Nephron (organoid): Measurements from ENCODE around the gene PTPN22.

Experiments used
- H3K27ac Mint-ChIP-seq, 3 experiments: 2 replicates each; pipeline ENCODE4 v1.8.0; 2020; ENCODE audit warnings: mixed read lengths in 3 of 3, mild to moderate bottlenecking in 2 of 3, moderate library complexity in 1 of 3
- H3K27me3 Mint-ChIP-seq: 2 replicates; pipeline ENCODE4 v1.8.0; 2021; ENCODE audit warnings: low read depth, mild to moderate bottlenecking, moderate library complexity, mixed read lengths
- H3K36me3 Mint-ChIP-seq: 2 replicates; pipeline ENCODE4 v1.8.0; 2020; ENCODE audit warnings: low read depth, mixed read lengths
- H3K4me1 Mint-ChIP-seq: 2 replicates; pipeline ENCODE4 v1.8.0; 2020; ENCODE audit warnings: mixed read lengths
- H3K4me3 Mint-ChIP-seq, 3 experiments: 2 replicates each; pipeline ENCODE4 v1.8.0; 2020; ENCODE audit warnings: mild to moderate bottlenecking in 3 of 3, mixed read lengths in 3 of 3, moderate library complexity in 2 of 3
- H3K9me3 Mint-ChIP-seq: 2 replicates; pipeline ENCODE4 v1.8.0; 2020; ENCODE audit warnings: mixed read lengths
- CTCF ChIP-seq, 3 experiments: fragments of 200-600 bp; sonication (generic); IDR thresholded peaks; one replicate each; pipeline ENCODE4 v1.5.0; 2021; ENCODE audit warnings: antibody characterized with exemption in 3 of 3; ENCODE audit not compliant: unreplicated experiment in 3 of 3

PTPN22 gene

GRCh38 chr1:113913312-113913668 is 41.8 kb upstream of the PTPN22 start:
- peak overlapping the region in 2 of 3 experiments; percentile 53 to 58 for H3K4me3 Mint-ChIP-seq
- H3K36me3 Mint-ChIP-seq = peaks cover 10% of the 10 kb centered on the region
- H3K9me3 Mint-ChIP-seq = no peaks in the 10 kb centered on the region
- peaks cover 16% of the 10 kb centered on the region for H3K4me1 Mint-ChIP-seq
- H3K27me3 Mint-ChIP-seq = no peaks in the 10 kb centered on the region
- TF ChIP-seq CTCF (IDR thresholded peaks at IDR 0.05; ENCODE audit: unreplicated experiment in 3 of 3) = no peak
- peak overlapping the region; percentile 33 to 81 (median 80) for H3K27ac Mint-ChIP-seq

DNA sequence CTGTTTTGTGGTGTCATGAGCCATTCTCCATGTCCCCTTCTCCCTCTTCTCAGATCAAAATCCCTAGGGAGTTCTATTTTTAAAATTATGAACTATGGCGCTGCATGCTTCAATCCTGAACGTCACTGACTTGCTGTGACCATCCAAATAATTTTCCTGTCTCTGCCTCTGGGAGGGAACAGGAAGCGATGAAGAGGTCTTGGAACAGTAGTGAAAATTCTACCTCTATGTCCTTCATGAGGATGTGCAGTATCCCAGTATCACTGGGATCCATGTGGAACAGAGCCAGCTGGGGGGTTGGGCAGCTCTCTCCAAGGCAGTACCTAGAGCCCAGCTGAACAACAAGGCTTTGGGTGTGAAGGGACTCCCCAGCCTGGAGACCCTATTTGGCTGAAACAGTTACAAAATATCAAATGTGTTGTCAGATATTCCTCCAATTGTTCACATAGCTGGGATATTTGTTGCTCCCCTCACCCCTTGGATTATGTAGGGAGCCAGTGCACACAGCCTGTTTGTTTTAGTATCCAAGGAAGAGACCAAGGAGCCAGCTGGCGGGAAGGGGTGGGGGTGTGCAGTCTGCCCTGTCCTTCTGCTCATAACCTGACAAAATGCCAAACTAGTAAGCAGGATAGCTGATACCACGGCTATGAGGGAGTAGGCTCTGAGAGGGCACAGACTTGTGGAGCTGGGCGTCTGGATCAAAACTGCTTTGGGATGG is 41.2 kb upstream of the PTPN22 start:
- peaks cover 16% of the 10 kb centered on the region for H3K4me1 Mint-ChIP-seq
- peak overlapping the region in 2 of 3 experiments; percentile 53 to 58 for H3K4me3 Mint-ChIP-seq
- H3K36me3 Mint-ChIP-seq = peaks cover 10% of the 10 kb centered on the region
- H3K9me3 Mint-ChIP-seq = no peaks in the 10 kb centered on the region
- no peak for TF ChIP-seq CTCF (IDR thresholded peaks at IDR 0.05; ENCODE audit: unreplicated experiment in 3 of 3)
- no peaks in the 10 kb centered on the region for H3K27me3 Mint-ChIP-seq
- H3K27ac Mint-ChIP-seq = peak overlapping the region; percentile 33 to 81 (median 80)

GRCh38 chr1:113905435-113905861 is 33.9 kb upstream of the PTPN22 start:
- Mint-ChIP-seq H3K4me1 (peaks cover 11% of the 10 kb centered on the region), H3K27me3 (no peaks in the 10 kb centered on the region), H3K27ac (peak overlapping the region; percentile 85 to 96 (median 91)), H3K4me3 (peak overlapping the region; percentile 88 to 92 (median 91)), H3K9me3 (no peaks in the 10 kb centered on the region), H3K36me3 (peaks cover 14% of the 10 kb centered on the region)
- TF ChIP-seq CTCF (IDR thresholded peaks at IDR 0.05; ENCODE audit: unreplicated experiment in 3 of 3) = no peak

GRCh38 chr1:113904674-113905434 is 33.3 kb upstream of the PTPN22 start, which contains the start of the genes AP4B1 and DCLRE1B:
TSS of gene AP4B1 (minus strand) at chr1:113904799. CDS start at chr1:113904717, 82 bp downstream.
TSS of gene DCLRE1B (plus strand) at chr1:113905326. CDS start at chr1:113905587, 261 bp downstream.
- Mint-ChIP-seq H3K27me3 (no peaks in the 10 kb centered on the region), H3K4me3 (peak within 1 kb of the TSS; percentile 88 to 92 (median 91)), H3K9me3 (no peaks in the 10 kb centered on the region), H3K4me1 (peaks cover 11% of the 10 kb centered on the region), H3K36me3 (peaks cover 14% of the 10 kb centered on the region), H3K27ac (peak within 1 kb of the TSS; percentile 85 to 96 (median 94))
- TF ChIP-seq CTCF (IDR thresholded peaks at IDR 0.05; ENCODE audit: unreplicated experiment in 3 of 3) = peak; percentile 18 to 52 (median 29)

DNA sequence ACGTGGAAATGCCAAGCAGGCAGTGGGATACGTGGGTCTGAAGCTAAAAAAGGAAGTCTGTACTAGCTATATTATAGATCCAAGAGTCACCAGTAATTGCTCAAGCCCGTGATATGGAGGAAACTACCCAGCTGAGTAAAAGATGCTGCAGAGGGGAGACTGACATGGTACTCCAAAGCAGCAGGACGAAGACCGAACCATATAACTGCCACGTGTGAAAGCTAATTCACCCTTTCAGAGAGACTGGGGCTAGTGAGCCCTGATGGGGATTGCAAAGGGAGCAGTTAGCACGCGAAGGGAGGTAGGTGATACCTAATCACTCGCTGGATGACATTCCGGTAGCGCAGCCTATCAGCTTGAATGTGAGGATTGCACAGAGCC is 32.8 kb upstream of the PTPN22 start:
- Mint-ChIP-seq H3K27ac (peak overlapping the region; percentile 85 to 96 (median 94)), H3K4me1 (peaks cover 11% of the 10 kb centered on the region), H3K36me3 (peaks cover 18% of the 10 kb centered on the region), H3K4me3 (peak overlapping the region; percentile 88 to 92 (median 91)), H3K27me3 (no peaks in the 10 kb centered on the region), H3K9me3 (no peaks in the 10 kb centered on the region)
- TF ChIP-seq CTCF (IDR thresholded peaks at IDR 0.05; ENCODE audit: unreplicated experiment in 3 of 3) = no peak
